GM18505 (cell line): ENCODE measurements around the gene AMOTL1.

Source experiments
- ATAC-seq: cut with Tn5 transposase; IDR thresholded peaks from one replicate; pipeline ENCODE4 v1.9.1; 2021; ENCODE audit not compliant: unreplicated experiment
- POLR2A ChIP-seq: IDR thresholded peaks from 4 replicates; pipeline ENCODE4 v1.6.1; 2011; ENCODE audit warnings: borderline replicate concordance; ENCODE audit not compliant: insufficient read depth, insufficient read length; ENCODE audit errors: extremely low read depth

AMOTL1 gene

GRCh38 chr11:94770563-94771120 is 2.5 kb downstream of the AMOTL1 start:
- ATAC-seq: no peak

GRCh38 chr11:94771390-94771789 is 3.2 kb downstream of the AMOTL1 start:
- no peak for ATAC-seq
- no peak for TF ChIP-seq POLR2A

More at GRCh38 chr11:94770563-94771120, 2.5 kb downstream of the AMOTL1 start:
- TF ChIP-seq POLR2A: no peak

GRCh38 chr11:94771951-94772350 is 3.8 kb downstream of the AMOTL1 start:
- TF ChIP-seq POLR2A: no peak
- ATAC-seq: no peak

GRCh38 chr11:94773842-94774241 is 5.7 kb downstream of the AMOTL1 start:
- no peak for TF ChIP-seq POLR2A
- no peak for ATAC-seq

GRCh38 chr11:94774345-94774744 is 6.2 kb downstream of the AMOTL1 start:
- no peak for ATAC-seq
- no peak for TF ChIP-seq POLR2A

- ATAC-seq: no peak
- no peak for TF ChIP-seq POLR2A
Observed at GRCh38 chr11:94775567-94776327, 7.6 kb downstream of the AMOTL1 start.

GRCh38 chr11:94776351-94777321 is 8.5 kb downstream of the AMOTL1 start:
- ATAC-seq: no peak
- no peak for TF ChIP-seq POLR2A

GRCh38 chr11:94780432-94780831 is 12.3 kb downstream of the AMOTL1 start:
- no peak for TF ChIP-seq POLR2A
- no peak for ATAC-seq

GRCh38 chr11:94781837-94782236 is 13.7 kb downstream of the AMOTL1 start:
- TF ChIP-seq POLR2A: no peak

GRCh38 chr11:94782446-94782845 is 14.3 kb downstream of the AMOTL1 start:
- ATAC-seq: no peak
- TF ChIP-seq POLR2A: no peak

More at GRCh38 chr11:94781837-94782236, 13.7 kb downstream of the AMOTL1 start:
- ATAC-seq: no peak

- ATAC-seq: no peak
- TF ChIP-seq POLR2A: no peak
Observed at GRCh38 chr11:94784884-94785283, 16.7 kb downstream of the AMOTL1 start.

- TF ChIP-seq POLR2A: no peak
- no peak for ATAC-seq
Observed at GRCh38 chr11:94785509-94785908, 17.4 kb downstream of the AMOTL1 start.
